KOPT-K1 (cell line): ENCODE data around the gene MAPK8IP2.

ENCODE experiments used
- H3K27ac ChIP-seq: fragments of 200-600 bp; sonication (generic); 2 replicates; pipeline ENCODE4 v1.5.1; 2016; ENCODE audit warnings: antibody characterized with exemption, mild to moderate bottlenecking, low read depth, low read length; ENCODE audit not compliant: poor library complexity, severe bottlenecking
- H3K36me3 ChIP-seq: fragments of 200-600 bp; sonication (generic); 2 replicates; pipeline ENCODE4 v1.5.1; 2017; ENCODE audit warnings: antibody characterized with exemption, mild to moderate bottlenecking, low read length, moderate library complexity; ENCODE audit not compliant: insufficient read depth
- H3K9me3 ChIP-seq: fragments of 200-600 bp; sonication (generic); 2 replicates; pipeline ENCODE4 v1.5.1; 2017; ENCODE audit warnings: antibody characterized with exemption, low read length, mild to moderate bottlenecking; ENCODE audit not compliant: insufficient read depth, poor library complexity, severe bottlenecking

The MAPK8IP2 gene

DNA sequence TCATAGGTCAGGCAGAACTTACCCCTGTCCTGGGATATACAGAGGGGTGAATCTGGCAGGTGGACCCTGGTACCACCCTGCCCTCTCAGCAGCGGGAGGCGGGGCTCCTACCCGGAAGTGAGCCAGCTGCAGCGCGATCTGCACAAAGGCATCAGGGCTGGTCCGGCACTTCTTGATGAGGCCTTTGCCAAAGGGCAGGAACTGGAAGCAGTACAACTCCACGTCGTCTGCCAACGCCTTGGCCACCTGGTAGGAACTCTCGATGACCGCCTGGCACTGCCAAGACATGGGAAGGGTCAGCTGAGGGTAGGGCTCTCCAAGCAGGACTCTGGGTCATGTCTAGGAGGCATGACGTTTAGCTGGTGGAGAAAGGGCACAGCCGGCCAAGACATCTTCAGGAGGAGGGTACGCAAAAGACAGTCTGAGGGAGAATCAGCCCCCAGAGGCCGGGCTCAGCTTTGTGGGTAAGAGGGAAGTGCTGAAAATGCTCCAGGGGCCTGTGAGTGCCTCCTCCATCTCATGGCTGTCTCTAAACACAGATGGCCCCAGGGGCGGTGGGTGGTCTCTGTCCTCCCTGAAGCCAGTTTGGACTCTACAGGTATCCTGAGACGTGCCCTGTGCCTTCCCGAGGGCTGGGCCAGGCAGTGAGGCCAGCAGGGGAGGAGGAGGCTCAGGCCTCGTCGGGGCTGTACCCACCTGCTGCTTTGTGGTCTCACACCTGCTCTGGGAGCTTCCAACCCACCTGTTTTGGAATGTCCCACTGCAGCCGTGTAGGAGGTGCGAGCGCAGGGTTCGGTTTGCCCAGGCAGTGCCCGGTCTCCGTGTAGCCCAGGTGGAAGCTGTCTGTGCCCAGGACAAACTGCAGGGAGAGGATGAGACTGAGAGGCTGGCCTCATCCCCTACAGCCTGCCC is 29.1 kb upstream of the MAPK8IP2 start:
- no peak overlapping the region for H3K27ac ChIP-seq
- H3K36me3 ChIP-seq, result peaks cover 90% of the 10 kb centered on the region
- no peaks in the 10 kb centered on the region for H3K9me3 ChIP-seq

DNA sequence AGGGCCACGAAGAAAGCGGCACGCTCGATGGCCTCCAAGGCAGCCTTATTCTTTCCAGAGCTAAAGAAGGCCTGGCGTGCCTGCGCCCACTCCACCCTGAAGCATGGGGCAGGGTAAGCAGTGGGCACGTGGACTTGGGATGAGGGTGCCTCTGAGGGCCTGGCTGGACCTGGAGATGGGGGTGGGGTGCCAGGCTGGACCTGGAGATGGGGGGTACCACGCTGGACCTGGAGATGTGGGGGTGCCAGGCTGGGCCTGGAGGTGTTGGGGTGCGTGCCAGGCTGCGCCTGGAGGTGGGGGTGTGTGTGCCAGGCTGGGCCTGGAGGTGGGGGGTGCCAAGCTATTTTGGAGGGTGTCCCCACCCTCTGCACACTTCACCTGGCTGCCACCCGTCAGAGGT is 27.6 kb upstream of the MAPK8IP2 start:
- Histone ChIP-seq H3K36me3 (peaks cover 96% of the 10 kb centered on the region), H3K27ac (no peak overlapping the region), H3K9me3 (no peaks in the 10 kb centered on the region)

DNA sequence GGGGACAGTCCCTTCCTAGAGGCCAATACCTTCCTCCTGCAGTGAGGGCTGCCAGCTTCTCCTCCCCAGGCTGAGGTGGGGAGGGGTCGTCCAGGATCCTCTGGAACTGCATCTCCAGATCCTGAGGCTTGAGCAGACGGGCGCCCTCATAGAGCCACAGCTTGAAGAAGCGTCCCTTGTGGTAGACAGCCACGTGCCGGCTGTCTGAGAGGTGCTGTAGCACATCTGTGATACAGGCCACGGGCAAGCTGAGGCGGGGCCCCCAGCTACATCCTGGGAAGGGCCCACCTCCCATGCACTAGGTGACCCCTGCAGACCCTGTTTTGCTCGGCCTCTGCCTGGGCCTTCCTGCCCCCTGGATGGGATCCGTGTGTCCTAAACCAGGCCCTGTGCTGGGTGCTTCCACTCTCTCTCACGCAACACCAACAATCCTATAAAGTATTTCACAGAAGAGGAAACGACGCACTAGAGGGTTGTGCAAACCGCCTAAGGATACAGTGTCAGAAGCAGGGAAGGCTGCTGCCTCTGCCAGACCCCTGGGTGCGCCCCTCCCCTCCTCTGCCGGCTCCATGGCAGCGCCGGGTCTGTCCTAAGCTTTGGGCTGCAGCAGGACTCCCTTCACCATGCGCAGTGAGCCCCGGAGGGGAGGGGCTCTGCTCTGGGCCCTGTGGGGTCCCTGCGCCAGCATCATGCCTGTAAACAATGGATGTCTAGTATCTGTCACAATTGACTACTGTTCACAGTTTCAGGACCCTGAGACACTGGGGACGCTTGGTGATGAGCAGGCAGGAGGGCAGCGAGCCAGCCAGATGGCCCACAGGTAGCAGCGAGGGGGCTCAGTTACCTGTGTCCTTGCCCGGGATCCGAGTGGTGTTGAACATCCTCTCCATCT is 26.9 kb upstream of the MAPK8IP2 start:
- peaks cover 96% of the 10 kb centered on the region for H3K36me3 ChIP-seq
- H3K9me3 ChIP-seq, result no peaks in the 10 kb centered on the region
- no peak overlapping the region for H3K27ac ChIP-seq

DNA sequence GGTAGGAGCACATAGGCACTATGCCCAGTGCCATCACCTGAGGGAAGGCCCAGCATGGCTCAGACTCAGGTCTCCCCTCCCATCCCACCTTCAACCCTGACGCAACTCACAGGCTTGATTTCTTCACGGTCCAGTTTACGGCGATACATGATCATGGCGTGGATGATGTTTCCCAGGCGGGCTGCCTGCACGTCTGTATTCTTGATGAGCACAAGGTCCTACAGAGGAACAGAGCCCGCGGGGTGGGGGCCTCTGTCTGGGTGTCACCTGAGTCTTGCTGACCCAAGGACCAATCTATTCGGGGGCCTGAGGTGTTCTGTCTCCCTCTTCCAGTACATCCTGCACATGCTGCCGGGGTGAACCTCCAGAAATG is 26.2 kb upstream of the MAPK8IP2 start:
- Histone ChIP-seq H3K9me3 (no peaks in the 10 kb centered on the region), H3K36me3 (peaks cover 96% of the 10 kb centered on the region), H3K27ac (no peak overlapping the region)

DNA sequence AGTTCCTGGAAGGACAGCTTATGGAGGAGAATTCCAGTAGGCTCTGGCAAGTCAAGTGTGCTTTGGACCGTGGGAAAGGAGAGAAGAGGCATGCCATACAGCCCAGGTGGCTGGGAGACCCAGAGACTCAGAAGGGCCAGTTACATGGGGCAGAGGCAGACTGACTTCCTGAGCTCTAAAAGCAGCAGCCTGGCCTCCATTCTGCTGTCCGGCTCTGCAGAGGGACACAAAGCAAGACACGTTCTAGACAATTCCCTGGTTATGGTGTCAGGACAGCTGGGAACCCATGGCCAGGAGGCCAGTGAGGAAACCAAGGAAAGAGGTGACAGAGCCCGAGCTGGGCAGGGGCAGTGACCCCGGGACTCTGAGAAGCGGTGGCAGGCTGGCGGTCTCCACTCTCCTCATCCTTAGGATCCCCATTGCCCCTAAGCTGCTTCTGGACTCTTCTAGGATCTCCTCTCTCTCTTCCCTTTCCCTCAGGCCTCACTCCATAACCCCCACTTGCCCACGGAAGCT is 25.1 kb upstream of the MAPK8IP2 start:
- peaks cover 96% of the 10 kb centered on the region for H3K36me3 ChIP-seq
- no peaks in the 10 kb centered on the region for H3K9me3 ChIP-seq
- H3K27ac ChIP-seq, result no peak overlapping the region

DNA sequence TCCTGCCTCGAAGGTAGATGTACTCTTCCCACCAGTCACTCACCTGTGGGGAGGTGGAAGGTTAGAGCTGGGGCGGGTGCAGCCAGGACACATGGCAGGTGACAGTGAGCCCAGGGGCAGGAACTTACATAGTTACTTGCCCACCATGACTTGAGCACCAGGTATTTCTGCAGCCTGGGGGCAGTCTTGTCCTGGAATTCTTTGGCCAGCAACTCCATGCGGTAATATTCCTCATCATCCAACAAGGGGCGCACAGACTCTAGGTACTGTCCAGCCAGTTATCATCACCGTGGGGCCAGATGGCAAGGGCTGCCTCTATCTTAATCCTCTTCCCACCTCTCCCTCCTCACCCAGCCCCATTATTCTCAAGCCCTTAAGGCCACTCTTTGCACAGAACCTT is 24.5 kb upstream of the MAPK8IP2 start:
- no peaks in the 10 kb centered on the region for H3K9me3 ChIP-seq

DNA sequence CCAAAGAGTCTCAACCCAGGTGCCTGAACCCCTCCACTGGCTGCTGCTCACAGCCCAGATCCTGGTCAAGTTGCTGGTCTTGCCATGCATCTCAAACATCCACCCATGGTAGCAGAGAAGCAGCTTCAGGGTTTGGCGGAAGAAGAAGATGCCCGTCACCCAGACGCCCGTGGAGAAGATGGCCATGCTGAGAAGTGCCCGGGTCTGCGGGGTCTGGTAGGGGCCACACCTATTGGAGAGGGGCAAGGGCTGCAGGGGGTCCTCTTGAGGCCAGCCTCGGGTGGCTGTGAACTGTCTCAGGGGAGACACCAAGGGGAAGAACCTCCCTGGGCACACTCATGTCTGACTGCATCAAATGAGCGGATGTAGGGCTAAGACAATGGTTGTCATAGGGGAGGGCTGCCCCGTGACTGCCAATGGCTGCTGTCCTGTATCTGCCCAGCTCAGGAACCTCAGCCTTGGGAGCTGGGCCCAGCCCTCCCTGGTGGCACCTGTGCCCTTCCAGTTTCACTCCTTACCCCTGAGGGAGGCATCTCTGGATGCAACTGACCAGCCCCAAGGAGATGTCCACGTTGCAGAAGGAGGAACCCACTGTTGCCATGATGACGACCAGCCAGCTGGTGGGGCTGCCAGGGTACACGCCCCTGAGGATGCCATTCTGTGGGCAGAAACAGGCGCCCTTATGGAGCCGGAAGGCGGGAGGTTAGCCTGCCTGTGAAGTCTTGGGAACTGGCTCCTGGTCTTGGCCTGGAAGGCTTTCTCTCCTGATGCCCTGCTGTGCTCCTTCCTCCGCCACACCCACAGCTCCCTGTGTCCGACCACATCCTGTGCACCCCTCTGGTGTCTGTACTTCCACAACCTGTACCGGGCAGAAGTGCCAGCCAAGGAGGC is 23.5 kb upstream of the MAPK8IP2 start:
- H3K9me3 ChIP-seq, result no peaks in the 10 kb centered on the region
- no peak overlapping the region for H3K27ac ChIP-seq
- H3K36me3 ChIP-seq, result peaks cover 88% of the 10 kb centered on the region

More for the DNA sequence above, 24.5 kb upstream of the MAPK8IP2 start:
- Histone ChIP-seq H3K27ac (no peak overlapping the region), H3K36me3 (peaks cover 95% of the 10 kb centered on the region)

DNA sequence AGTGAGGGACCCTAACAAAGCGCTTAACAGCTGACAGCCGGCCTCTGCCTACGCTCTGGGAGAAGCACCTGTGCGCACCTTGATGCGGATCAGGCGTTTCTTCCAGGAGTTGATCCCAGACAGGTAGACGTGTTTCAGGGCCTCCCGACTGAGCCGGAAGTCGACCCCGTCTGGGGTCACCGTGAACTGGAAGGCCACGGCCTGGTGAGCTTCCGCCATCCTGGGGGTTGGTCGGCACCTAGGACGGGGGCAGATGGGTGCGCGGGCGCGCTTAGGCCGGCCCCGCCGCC is 23.0 kb upstream of the MAPK8IP2 start:
- peaks cover 82% of the 10 kb centered on the region for H3K36me3 ChIP-seq
- no peaks in the 10 kb centered on the region for H3K9me3 ChIP-seq
- H3K27ac ChIP-seq, result no peak overlapping the region

DNA sequence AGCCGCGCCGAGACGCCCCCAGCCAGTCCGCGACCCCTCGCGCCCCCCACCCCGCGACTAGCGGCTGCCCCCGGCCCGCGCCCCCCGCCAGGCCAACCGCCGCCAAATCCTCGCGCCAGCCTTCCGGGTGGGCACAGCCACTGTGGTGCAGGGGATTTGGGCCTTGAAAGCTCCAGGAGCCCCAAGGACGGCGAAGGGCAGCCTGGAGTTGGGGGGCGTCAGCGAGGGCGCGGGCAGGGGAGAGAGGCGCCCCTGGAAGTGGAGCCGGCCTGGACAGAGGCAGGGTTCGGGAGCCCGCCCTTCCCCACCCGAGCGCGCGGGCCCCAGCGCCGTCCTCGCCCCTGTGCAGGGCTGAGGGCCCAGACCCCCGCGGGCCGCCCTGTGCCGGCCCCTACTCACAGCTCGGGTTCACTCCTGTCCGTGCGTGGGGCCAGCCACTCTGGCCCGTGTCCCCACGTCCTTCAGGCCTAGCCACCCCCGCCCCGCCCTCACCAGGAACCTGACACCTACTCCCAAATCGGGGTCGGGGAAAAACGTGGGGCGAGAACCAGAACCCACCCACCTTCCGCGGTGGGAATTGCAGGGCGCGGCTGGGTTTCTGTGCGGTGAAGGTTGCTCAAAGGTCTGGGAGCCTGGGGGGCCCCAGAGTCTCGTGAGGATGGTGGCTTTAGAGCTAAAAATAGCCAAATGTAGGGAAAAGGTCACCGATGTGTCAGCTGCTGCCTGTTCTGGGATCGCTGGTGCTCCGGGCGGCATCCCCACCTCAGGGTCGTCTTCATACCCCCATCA is 22.4 kb upstream of the MAPK8IP2 start, which contains the start of gene CPT1B:
CPT1B (minus strand) TSS at position 441 of the 789 bp plus-strand sequence. CDS start 512 bp downstream, outside the sequence.
- Histone ChIP-seq H3K36me3 (peaks cover 77% of the 10 kb centered on the region), H3K9me3 (no peaks in the 10 kb centered on the region), H3K27ac (no peak within 1 kb of the TSS)

DNA sequence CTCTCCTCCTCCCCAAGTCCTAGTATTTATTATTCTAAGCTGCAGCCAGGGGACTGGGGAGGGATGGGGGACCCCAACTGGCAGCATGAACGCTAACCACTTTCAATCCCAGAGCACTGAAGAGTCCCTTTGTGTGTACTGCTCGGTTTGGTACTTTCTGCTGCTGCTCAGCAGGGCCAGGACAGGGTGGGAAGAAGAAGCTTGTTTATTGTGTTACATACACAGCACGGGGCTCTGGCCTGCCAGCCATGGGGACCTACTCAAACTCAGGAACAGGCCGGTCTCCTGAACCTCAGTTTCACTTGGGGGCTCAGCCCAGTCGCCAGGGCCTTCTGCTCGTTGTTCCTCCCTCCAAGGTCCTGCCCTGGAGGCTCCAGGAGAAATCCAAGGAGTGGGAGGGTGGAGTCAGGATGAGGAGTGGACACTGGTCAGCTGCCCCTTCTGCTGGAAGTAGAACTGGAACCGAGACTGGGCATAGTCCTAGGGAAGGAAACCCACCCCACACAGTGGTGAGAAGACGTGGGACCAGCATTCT is 21.8 kb upstream of the MAPK8IP2 start:
- Histone ChIP-seq H3K27ac (no peak overlapping the region), H3K36me3 (peaks cover 70% of the 10 kb centered on the region), H3K9me3 (no peaks in the 10 kb centered on the region)

DNA sequence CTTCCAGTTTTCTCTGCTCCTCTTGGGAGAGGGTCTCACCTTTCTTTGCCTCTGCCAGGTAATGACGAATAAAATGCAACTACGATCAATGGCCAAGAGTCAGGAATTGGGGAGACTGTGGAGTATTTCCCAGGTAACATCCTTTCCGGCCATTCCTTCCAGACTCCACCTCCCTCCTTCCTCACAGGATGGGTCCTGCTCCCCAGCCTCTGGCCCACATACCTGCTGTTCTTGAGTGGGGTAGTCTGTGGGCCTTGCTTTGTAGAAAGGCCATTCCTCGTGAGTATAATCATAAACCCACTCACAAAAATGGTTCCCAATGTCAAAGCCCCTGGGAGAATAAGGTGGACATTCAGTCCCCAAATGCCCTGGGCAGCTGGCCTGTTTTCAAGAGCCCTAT is 20.8 kb upstream of the MAPK8IP2 start:
- H3K27ac ChIP-seq, result no peak overlapping the region
- peaks cover 61% of the 10 kb centered on the region for H3K36me3 ChIP-seq
- H3K9me3 ChIP-seq, result no peaks in the 10 kb centered on the region

DNA sequence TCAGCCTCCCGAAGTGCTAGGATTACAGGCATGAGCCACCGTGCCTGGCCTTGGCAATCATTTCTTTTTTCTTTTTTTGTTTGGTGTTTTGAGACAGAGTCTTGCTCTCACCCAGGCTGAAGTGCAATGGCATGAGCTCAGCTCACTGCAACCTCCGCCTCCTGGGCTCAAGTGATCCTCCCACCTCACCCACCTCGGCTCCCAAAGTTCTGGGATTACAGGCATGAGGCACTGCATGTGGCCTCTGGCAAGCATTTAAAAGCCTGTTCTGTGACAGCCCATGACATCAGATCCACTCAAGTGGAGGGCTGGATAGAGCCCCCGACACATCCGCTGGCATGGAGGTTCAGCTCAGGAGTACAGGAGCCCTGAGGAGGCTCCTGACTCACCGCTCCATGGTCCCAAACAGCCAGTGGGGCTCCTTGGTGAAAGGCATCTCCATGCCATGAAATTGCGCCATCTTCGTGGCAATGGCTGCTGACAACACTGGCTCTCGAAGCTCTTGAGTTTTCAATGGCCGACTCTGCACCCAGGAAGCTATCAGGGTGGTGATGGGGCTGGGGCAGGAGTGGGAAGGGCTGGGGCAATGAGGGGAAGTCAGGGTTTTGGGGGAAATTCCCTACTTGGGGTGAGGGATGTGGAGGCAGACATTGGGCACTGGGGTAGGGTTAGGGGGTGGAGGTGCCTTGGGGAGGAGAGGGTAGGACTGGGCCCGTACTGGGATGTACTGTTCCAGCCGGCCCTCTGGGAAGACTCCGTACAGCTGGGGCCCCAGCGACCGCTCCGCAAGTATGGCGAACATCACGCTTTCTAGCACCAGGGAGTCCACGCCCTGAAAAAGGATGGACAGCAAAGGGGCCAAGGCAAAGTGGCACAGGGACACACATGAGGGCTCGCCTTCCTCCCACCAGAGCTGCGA is 19.3 kb upstream of the MAPK8IP2 start:
- Histone ChIP-seq H3K9me3 (no peaks in the 10 kb centered on the region), H3K36me3 (peaks cover 47% of the 10 kb centered on the region), H3K27ac (peak overlapping the region; percentile 95)

DNA sequence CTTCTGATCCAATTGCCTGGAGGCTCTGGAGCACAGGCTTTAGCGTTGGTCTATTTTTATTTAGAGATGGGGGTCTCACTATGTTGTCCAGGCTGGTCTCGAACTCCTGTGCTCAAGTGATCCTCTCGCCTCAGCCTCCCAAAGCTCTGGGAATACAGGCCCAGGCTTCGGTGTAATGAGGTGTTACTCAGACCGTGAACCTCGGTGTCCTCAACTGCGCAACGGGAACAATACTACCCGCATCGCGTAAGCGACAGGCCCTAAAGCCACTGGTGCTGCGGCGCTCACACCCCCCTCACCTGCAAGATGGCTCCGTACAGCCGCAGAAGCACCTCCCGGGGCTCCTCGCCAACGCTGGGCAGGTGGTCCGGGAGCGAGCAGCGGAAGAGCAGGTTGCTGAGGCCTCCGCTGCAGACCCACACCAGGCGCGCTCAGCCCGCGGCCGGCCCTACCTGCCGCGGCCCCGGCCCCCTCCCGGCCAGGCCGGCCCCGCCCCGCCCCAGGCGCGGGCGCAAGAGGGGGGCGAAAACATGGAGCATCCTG is 18.6 kb upstream of the MAPK8IP2 start:
- peaks cover 40% of the 10 kb centered on the region for H3K36me3 ChIP-seq
- H3K27ac ChIP-seq, result peak overlapping the region; percentile 95
- H3K9me3 ChIP-seq, result no peaks in the 10 kb centered on the region
